DND-41 (cell line): ENCODE results near the gene CNTN6.

ENCODE experiments used
- ATAC-seq: fragments of 200-7000 bp; cut with Tn5 transposase; 3 replicates; pipeline ENCODE4 v1.9.1; 2021; ENCODE audit warnings: low read depth; ENCODE audit not compliant: insufficient read depth
- DNase-seq: peaks from one replicate; pipeline ENCODE4 v3.0.0-alpha.2; 2020
- H2AFZ ChIP-seq: 2 replicates; pipeline ENCODE4 v1.6.0; 2012; ENCODE audit warnings: low read depth, low read length
- H3K27ac ChIP-seq: 2 replicates; pipeline ENCODE4 v1.5.1; 2012; ENCODE audit warnings: low read length, inconsistent platforms
- H3K27me3 ChIP-seq: fragments of 200-600 bp; sonication (generic); 2 replicates; pipeline ENCODE4 v1.6.0; 2012; ENCODE audit warnings: low read length, mild to moderate bottlenecking, inconsistent platforms; ENCODE audit not compliant: insufficient read depth, poor library complexity
- H3K36me3 ChIP-seq: 2 replicates; pipeline ENCODE4 v1.5.1; 2012; ENCODE audit warnings: low read length, inconsistent platforms; ENCODE audit not compliant: insufficient read depth
- H3K4me1 ChIP-seq: 2 replicates; pipeline ENCODE4 v1.5.1; 2012; ENCODE audit warnings: mild to moderate bottlenecking, low read length; ENCODE audit not compliant: insufficient read depth
- H3K4me2 ChIP-seq: 2 replicates; pipeline ENCODE4 v1.6.0; 2012; ENCODE audit warnings: mild to moderate bottlenecking, moderate library complexity, low read length, inconsistent platforms; ENCODE audit not compliant: insufficient read depth
- H3K4me3 ChIP-seq, 2 experiments: fragments of 200-600 bp in 1 of 2; shearing (Covaris generic) in 1 of 2; 2 replicates each; pipeline ENCODE4 v1.5.1; 2012 to 2016; ENCODE audit warnings: inconsistent platforms in 2 of 2, low read length in 2 of 2, mild to moderate bottlenecking in 2 of 2, low read depth in 1 of 2, moderate library complexity in 1 of 2
- H3K79me2 ChIP-seq: 2 replicates; pipeline ENCODE4 v1.6.0; 2012; ENCODE audit warnings: low read length, inconsistent platforms; ENCODE audit not compliant: insufficient read depth
- H3K9ac ChIP-seq: 2 replicates; pipeline ENCODE4 v1.6.0; 2012; ENCODE audit warnings: low read depth, mild to moderate bottlenecking, inconsistent platforms, low read length, moderate library complexity
- H3K9me3 ChIP-seq: 2 replicates; pipeline ENCODE4 v1.5.1; 2012; ENCODE audit warnings: low read length, moderate library complexity, mild to moderate bottlenecking, inconsistent platforms; ENCODE audit not compliant: insufficient read depth, severe bottlenecking
- H4K20me1 ChIP-seq: 2 replicates; pipeline ENCODE4 v1.6.0; 2012; ENCODE audit warnings: low read length; ENCODE audit not compliant: insufficient read depth
- EZH2 ChIP-seq: IDR thresholded peaks from 3 replicates; pipeline ENCODE4 v1.6.1; 2012; ENCODE audit warnings: borderline replicate concordance, low read depth, mild to moderate bottlenecking, moderate library complexity, low read length, inconsistent platforms; ENCODE audit not compliant: severe bottlenecking
- TF ChIP-seq, protein P1 (sequence below): IDR thresholded peaks from 2 replicates; pipeline ENCODE4 v1.5.1; 2012; ENCODE audit warnings: borderline replicate concordance, low read length, moderate library complexity, mild to moderate bottlenecking; ENCODE audit not compliant: poor library complexity, severe bottlenecking; ENCODE audit errors: extremely low read depth

The CNTN6 gene

DNA sequence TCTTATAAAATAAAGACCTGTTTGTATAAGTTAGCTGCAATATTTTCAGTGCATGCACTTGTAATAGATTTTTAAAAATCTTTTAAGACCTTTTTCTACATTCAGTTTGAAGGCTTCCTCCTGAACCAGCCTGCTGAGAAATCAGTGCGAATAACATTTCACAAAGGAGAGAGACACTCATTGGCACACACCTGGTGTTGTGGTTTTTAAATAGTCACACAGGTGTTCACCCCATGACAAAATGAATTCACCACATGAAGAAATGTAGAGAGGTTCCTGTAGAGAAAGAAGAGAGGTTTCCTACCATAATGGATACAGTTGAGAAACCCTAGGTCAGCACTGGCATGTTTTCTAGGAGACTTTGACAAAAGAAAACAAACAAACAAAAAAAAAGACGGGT, 237.3 kb downstream of the CNTN6 start:
- no peak for ATAC-seq
- Histone ChIP-seq H3K27ac (no peak overlapping the region), H3K4me2 (no peak overlapping the region), H2AFZ (no peak overlapping the region), H3K4me1 (no peaks in the 10 kb centered on the region), H3K27me3 (no peaks in the 10 kb centered on the region), H3K9me3 (no peaks in the 10 kb centered on the region), H3K4me3 (no peak overlapping the region), H3K9ac (no peak overlapping the region), H4K20me1 (no peaks in the 10 kb centered on the region), H3K79me2 (no peaks in the 10 kb centered on the region), H3K36me3 (no peaks in the 10 kb centered on the region)
- no peak for DNase-seq
- TF ChIP-seq, protein P1, sequence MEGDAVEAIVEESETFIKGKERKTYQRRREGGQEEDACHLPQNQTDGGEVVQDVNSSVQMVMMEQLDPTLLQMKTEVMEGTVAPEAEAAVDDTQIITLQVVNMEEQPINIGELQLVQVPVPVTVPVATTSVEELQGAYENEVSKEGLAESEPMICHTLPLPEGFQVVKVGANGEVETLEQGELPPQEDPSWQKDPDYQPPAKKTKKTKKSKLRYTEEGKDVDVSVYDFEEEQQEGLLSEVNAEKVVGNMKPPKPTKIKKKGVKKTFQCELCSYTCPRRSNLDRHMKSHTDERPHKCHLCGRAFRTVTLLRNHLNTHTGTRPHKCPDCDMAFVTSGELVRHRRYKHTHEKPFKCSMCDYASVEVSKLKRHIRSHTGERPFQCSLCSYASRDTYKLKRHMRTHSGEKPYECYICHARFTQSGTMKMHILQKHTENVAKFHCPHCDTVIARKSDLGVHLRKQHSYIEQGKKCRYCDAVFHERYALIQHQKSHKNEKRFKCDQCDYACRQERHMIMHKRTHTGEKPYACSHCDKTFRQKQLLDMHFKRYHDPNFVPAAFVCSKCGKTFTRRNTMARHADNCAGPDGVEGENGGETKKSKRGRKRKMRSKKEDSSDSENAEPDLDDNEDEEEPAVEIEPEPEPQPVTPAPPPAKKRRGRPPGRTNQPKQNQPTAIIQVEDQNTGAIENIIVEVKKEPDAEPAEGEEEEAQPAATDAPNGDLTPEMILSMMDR, result no peak
- TF ChIP-seq EZH2, result no peak

DNA sequence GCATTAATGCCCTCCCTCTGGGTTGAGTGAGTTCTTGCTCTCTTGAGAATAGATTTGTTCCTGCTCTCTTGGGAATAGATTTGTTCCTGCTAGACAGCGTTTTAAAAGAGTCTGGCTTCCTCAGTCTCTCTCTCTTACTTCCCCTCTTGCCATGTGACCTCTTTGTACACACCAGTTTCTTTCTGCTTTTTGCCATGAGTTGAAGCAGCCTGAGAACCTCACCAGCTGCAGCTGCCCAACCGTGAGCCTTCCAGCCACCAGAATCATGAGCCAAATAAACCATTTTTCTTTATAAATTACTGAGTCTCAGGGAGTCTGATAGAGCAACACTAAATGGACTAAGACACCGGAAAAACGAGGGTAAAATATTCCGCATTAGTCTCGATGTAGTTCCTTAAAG, 253.6 kb downstream of the CNTN6 start:
- Histone ChIP-seq H3K79me2 (no peaks in the 10 kb centered on the region), H3K27me3 (no peaks in the 10 kb centered on the region), H3K4me2 (no peak overlapping the region), H3K27ac (no peak overlapping the region), H3K4me1 (no peaks in the 10 kb centered on the region), H3K4me3 (no peak overlapping the region), H4K20me1 (no peaks in the 10 kb centered on the region), H3K9me3 (no peaks in the 10 kb centered on the region), H3K36me3 (no peaks in the 10 kb centered on the region), H2AFZ (no peak overlapping the region), H3K9ac (no peak overlapping the region)
- TF ChIP-seq, protein P1, result no peak
- TF ChIP-seq EZH2, result no peak
- no peak for DNase-seq
- no peak for ATAC-seq

DNA sequence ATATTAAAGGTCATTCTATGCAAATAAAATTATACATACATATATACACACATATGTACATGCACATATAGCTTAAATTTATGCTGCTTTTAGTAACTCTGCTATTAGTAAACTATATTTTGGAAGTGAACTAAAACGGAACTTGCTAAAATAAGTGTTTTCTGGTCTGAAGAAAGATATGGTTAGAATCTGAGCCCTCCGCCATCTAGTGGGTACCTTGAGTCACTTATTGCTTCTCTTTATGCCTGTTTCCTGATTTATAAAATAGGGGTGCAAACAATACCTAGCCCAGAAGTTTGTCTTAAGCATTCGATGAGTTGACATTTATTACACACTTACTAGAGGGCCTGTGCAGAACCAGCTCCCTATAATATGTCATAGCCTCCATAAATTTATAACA, 255.7 kb downstream of the CNTN6 start:
- no peak for TF ChIP-seq EZH2
- TF ChIP-seq, protein P1, result no peak
- Histone ChIP-seq H3K9ac (no peak overlapping the region), H3K27me3 (no peaks in the 10 kb centered on the region), H3K36me3 (no peaks in the 10 kb centered on the region), H3K4me3 (no peak overlapping the region), H3K4me1 (no peaks in the 10 kb centered on the region), H3K79me2 (no peaks in the 10 kb centered on the region), H2AFZ (no peak overlapping the region), H3K4me2 (no peak overlapping the region), H3K27ac (no peak overlapping the region), H4K20me1 (no peaks in the 10 kb centered on the region), H3K9me3 (no peaks in the 10 kb centered on the region)
- DNase-seq, result no peak
- no peak for ATAC-seq

DNA sequence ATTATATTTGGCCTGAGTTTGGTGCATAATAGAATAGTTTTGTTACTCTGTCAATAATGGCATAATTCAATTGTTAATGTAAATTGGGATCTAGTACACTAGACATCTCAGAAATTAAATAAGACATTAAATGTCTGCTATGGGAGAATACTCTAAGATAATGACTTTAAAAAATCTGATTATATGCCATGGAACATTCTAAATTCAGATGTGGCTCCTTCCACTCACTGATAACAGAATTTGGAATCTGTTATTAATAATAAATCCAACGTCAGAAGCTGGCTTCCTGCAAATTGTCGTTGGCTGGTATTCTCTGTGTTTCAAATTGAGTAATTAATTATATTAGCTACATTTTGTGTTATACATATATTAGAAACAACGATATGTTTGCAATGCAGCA, 258.1 kb downstream of the CNTN6 start:
- Histone ChIP-seq H3K9me3 (no peaks in the 10 kb centered on the region), H3K27me3 (no peaks in the 10 kb centered on the region), H2AFZ (no peak overlapping the region), H3K4me2 (no peak overlapping the region), H4K20me1 (no peaks in the 10 kb centered on the region), H3K4me3 (no peak overlapping the region), H3K27ac (no peak overlapping the region), H3K9ac (no peak overlapping the region), H3K36me3 (no peaks in the 10 kb centered on the region), H3K79me2 (no peaks in the 10 kb centered on the region), H3K4me1 (no peaks in the 10 kb centered on the region)
- TF ChIP-seq EZH2, result no peak
- TF ChIP-seq, protein P1, result no peak
- DNase-seq (no peak), ATAC-seq (no peak)
